Keratinocyte (primary cell): ENCODE data around the gene RELL1.

ENCODE experiments used
- EZH2 ChIP-seq: IDR thresholded peaks from one replicate; pipeline ENCODE4 v1.6.1; 2012; ENCODE audit warnings: inconsistent platforms, mild to moderate bottlenecking, low read length, moderate library complexity
- TF ChIP-seq, protein P1 (sequence below), 3 experiments: IDR thresholded peaks in 1 of 3; conservative IDR thresholded peaks in 1 of 3; optimal IDR thresholded peaks in 1 of 3; 2 replicates in 2 of 3; 3 replicates in 1 of 3; pipeline versions ENCODE3 to v1.5.1; 2011; ENCODE audit warnings: low read length in 3 of 3, mild to moderate bottlenecking in 3 of 3, moderate library complexity in 2 of 3, control low read depth in 1 of 3, inconsistent platforms in 1 of 3; ENCODE audit not compliant: insufficient read depth in 2 of 3; ENCODE audit errors: extremely low read depth in 1 of 3

DNA sequence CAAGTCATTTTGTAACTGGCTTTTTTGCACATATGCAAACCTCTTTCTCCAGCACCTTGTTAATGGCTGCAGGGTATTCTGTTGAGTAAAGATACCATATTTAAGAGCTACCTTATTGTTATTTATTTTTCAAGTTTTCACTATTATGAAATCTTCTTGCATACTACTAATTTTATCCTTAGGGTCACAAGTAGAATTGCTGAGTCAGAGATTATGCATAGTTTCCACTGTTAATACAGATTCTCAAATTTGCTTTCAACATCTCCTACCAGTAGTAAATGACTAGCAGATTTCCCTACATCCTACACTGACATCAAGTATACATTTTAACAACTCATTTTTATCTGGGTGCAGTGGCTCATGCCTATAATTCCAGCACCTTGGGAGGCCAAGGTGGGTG lies 112.6 kb downstream of the RELL1 start:
- TF ChIP-seq, protein P1, sequence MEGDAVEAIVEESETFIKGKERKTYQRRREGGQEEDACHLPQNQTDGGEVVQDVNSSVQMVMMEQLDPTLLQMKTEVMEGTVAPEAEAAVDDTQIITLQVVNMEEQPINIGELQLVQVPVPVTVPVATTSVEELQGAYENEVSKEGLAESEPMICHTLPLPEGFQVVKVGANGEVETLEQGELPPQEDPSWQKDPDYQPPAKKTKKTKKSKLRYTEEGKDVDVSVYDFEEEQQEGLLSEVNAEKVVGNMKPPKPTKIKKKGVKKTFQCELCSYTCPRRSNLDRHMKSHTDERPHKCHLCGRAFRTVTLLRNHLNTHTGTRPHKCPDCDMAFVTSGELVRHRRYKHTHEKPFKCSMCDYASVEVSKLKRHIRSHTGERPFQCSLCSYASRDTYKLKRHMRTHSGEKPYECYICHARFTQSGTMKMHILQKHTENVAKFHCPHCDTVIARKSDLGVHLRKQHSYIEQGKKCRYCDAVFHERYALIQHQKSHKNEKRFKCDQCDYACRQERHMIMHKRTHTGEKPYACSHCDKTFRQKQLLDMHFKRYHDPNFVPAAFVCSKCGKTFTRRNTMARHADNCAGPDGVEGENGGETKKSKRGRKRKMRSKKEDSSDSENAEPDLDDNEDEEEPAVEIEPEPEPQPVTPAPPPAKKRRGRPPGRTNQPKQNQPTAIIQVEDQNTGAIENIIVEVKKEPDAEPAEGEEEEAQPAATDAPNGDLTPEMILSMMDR (optimal IDR thresholded peaks at IDR 0.05 in 1 of 3, IDR thresholded peaks at IDR 0.05 in 1 of 3, conservative IDR thresholded peaks at IDR 0.05 in 1 of 3; ENCODE audit: extremely low read depth in 1 of 3, insufficient read depth in 2 of 3, low read length in 3 of 3) = no peak
- no peak for TF ChIP-seq EZH2
